H1 (cell line): Measurements from ENCODE around the gene RNF166. TPM values are rescaled to one million over a fixed set of nuclear protein-coding genes. Genes with fewer than 3 reads are reported as not detected.

ENCODE experiments used
- EZH2 ChIP-seq: fragments of 200-600 bp; sonication (generic); IDR thresholded peaks from 2 replicates; pipeline ENCODE4 v1.7.1; 2012; ENCODE audit warnings: low read depth, mild to moderate bottlenecking, moderate library complexity, low read length, inconsistent platforms; ENCODE audit not compliant: severe bottlenecking
- MAX ChIP-seq: IDR thresholded peaks from 2 replicates; pipeline ENCODE4 v1.6.1; 2012; ENCODE audit warnings: inconsistent platforms
- polyA plus RNA-seq, 7 experiments: library from polyadenylated mRNA; depleted of rRNA in 3 of 7; stranded (reverse) in 5 of 7; unstranded in 2 of 7; fragments of >200 nt in 5 of 7; fragments of 200-250 nt in 2 of 7; gene quantifications; 1 replicate in 5 of 7; 2 replicates in 1 of 7; 4 replicates in 1 of 7; pipeline versions ENCODE4 v1.2.1 to v1.2.3, GENCODE V29; 2011 to 2013; ENCODE audit warnings: missing spikeins in 2 of 7, mixed read lengths in 2 of 7
- total RNA-seq: library from RNA; stranded (reverse); fragmentation: NEBNext Ultra II Directional; extraction: Animal tissue kit (Norgen Biotek cat#: 25700); gene quantifications from 2 replicates; pipeline ENCODE4 v1.2.1, GENCODE V29; 2021

Gene RNF166
- total and polyA plus RNA-seq, 2 of the 8 experiments (the other 6 are each of a cell fraction or from before 2014, with no cell fraction given): 29.8 to 31.2 TPM

- TF ChIP-seq MAX (no peak), EZH2 (no peak)
Observed at GRCh38 chr16:88681709-88682451, 24.3 kb downstream of the RNF166 start (continued).
